Stimulated activated CD4-positive, alpha-beta T cell treated with anti-CD3 and anti-CD28 coated beads, Interleukin-12 subunit alpha, Interleukin-12 subunit beta, amount 100 ng/mL, for 4 hours (primary cell): ENCODE results near the gene C16orf90.
"Not testable (repeated sequence)": the region's sequence is repeated elsewhere in the genome, so short reads cannot be mapped to it uniquely, and the experiment has no call there.

Experiments used
- DNase-seq: peaks from one replicate; pipeline ENCODE4 v3.0.0-alpha.2; 2020

Gene C16orf90

GRCh38 chr16:3482659-3483241 is 12.5 kb downstream of the C16orf90 start:
- DNase-seq, result no peak

DNA sequence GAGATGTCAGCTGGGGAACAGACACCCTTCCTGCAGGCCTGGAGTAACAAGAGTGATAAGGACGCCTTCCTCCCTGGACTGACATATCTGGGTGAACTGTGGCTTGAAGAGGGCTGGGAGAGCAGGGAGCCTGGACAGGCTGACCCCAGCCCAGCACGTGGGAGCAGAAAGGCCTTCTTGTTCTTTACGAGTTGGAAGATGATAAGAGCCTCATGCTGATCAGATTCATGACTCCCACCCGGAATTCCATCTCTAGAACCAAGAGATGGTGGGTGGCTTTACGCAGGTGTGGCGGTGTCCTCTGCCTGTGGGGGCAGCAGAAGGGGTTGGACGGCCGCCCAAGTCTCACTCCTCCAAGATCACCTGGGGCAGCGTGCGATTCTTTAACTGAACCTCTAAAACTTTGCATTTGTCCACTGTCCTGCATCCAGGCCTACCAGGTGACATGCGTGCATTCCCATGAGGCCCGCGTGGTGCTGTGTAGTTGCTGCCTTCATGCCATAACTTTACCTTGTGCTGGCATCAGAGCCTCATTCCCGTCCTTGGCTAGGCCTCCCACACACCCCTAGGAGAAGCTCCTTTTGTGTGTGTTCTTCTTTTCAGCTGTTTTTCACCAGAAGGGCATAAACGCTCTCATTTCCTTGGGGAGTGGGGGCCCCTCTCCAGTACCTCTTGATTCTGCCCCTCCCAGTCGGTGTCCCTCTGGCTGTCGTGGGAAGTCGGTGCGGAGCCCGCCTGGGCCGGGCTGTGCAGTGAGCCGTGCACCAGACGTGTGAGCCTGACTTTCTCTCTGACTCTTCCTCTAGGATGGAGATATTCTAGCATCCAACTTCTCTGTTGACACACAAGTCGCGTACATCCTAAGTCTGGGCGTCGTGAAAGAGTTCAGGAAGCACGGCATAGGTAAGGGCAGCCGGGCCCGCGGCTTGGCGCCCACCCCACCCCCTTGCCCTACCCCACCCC is 13.3 kb downstream of the C16orf90 start:
- no peak for DNase-seq

DNA sequence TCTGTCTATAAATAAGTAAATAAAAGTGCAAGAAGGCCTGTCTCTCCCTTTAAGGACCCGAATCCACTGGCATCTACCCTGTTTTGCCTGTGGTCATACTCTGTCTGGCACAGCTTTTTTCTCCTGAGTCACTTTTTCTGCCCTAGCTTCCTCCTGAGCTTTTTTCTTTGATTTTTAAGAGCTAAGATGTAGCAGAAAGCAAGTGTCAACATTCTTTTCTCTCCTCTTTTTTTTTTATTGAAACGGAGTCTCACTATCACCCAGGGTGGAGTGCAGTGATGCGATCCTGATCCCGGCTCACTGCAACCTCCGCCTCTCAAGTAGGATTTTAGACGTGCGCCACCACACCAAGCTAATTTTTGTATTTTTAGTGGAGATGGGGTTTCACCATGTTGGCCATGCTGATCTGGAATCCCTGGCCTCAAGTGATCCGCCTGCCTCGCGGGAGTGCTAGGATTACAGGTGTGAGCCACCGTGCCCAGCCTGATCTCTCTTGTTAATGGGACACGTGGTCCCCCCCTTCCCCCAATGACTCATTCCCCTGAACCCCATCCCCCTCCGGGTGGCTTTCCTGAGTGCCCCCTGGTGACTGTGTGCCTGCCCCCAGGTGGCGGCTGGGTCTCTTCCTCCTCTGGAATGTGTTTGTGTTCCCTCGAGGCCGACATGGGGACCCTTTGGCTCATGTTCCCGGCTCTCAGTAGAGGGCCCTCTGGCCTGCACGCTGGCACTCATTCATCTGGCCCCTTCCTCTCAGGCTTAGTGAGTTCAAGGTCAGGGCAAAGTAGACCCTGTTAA is 14.2 kb downstream of the C16orf90 start:
- no peak for DNase-seq

GRCh38 chr16:3479654-3480216 is 15.6 kb downstream of the C16orf90 start:
- no peak for DNase-seq

DNA sequence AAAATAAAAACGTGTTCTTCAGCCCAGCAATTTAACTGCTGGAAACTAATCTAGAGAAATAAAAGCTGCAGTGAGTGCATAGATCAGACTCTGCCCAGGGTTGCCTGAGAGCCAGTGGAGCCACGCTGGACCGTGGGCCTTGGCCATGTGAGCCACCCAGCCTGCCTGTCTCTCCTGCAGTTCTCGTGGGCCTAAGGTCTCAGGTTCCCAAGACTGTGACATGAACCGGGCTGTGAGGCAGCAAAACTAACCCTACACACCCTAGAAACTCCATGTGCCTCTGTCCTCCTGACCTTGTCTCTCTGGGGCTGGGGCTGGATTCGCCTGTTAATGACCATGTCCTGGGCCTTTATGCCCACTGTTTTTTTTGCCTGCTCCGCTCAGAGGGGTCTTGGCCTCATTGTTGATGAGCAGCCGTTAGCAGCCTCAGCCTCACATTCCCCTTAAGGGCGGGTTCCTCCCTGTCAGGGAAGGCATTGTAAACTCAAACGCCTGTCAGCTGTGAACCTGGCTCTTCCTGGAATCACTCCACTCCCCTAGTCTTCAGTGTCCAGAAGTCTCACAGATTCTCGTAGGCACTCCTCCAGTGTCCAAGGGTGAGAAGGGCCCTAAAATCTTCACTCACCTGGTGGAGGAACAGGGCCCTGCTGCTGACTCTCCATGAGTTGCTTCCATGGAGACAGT is 16.9 kb downstream of the C16orf90 start:
- no peak for DNase-seq

DNA sequence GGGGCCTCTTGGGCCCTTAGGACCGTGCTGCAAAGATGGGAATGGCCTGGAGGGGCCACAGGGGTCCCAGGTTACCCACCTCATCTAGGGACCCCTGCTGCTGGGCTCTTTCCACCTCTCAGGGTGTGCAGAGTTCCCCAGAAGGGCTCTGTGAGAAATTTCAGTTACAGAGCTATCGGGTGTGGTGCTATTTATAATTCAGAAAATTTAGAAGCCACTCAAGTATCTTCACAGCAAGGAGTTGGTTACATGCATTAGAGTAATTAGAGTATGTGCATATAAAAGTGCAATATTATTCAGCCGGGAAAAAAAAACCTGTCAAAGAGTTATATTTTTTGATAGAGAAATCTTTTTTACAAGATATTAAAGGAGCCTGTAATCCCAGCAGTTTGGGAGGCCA is 18.9 kb downstream of the C16orf90 start:
- DNase-seq, result no peak

GRCh38 chr16:3475604-3476375 is 19.5 kb downstream of the C16orf90 start:
- DNase-seq, result no peak

- DNase-seq, result not testable (repeated sequence)
These were observed 20.4 kb downstream of the C16orf90 start for GRCh38 chr16:3474870-3475269.

GRCh38 chr16:3474136-3474779 is 21.0 kb downstream of the C16orf90 start:
- DNase-seq, result no peak

DNA sequence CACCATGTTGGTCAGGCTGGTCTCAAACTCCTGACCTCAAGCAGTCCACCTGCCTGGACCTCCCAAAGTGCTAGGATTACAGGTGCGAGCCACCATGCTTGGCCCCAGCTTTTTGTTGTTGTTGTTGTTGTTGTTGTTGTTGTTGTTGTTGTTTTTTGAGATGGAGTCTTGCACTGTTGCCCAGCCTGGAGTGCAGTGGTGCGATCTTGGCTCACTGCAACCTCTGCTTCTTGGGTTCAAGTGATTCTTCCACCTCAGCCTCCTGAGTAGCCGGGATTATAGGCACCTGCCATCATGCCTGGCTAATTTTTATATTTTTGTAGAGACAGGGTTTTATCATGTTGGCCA is 21.7 kb downstream of the C16orf90 start:
- not testable (repeated sequence) for DNase-seq

DNA sequence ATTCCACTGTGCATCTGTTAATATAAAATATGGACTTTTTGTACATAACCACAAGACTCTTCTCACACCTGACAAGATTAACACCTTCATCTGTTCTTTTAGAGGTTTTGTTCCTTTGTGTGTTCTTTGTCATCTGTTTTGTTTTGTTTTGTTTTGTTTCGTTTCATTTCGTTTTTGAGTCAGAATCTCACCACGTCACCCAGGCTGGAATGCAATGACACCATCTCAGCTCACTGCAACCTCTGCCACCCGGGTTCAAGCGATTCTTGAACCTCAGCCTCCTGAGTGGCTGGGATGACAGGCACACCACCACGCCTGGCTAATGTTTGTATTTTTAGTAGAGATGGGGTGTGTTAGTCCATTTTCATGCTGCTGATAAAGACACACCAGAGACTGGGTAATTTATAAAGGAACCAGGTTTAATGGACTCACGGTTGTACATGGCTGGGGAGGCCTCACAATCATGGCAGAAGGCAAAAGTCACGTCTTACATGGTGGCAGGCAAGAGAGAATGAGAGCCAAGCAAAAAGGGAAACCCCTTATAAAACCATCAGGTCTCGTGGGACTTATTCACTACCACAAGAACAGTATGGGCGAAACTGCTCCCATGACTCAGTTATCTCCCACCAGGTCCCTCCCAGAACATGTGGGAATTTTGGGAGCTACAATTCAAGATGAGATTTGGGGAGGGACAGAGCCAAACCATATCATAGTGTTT is 22.3 kb downstream of the C16orf90 start:
- no peak for DNase-seq

DNA sequence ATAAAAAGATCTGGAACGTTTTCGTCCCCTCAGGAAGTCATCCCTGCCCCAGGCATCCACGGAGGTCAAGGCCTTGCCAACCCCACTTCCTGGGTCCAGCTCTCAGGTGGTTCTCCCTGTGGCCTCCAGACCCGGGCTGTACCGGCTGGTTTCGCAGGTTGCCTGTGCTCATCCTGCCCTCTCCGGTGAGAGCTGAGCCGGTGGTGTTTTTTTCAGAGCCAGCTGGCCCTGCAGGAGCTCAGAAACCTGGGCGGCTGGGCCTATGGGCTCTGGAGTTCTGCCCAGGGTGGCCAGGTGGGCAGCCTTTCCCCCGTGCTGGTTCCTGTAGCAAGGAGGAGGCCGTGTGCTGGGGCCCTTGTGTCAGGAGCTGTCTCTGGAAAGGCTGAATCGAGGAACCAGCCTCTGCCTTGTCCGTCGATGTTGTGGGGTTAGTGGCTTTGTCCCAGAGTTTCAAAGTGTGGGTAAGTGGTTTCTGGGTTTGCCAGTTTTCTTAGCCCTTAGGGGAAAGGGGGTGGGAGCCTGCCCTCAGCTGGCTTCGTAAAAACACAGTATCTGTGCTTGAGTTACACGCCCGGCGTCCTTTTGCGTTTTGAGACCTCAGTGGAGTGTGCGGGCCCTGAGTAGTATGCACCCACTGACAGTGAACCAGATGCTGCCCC is 23.6 kb downstream of the C16orf90 start:
- no peak for DNase-seq

GRCh38 chr16:3470723-3471122 is 24.6 kb downstream of the C16orf90 start:
- DNase-seq, result no peak

DNA sequence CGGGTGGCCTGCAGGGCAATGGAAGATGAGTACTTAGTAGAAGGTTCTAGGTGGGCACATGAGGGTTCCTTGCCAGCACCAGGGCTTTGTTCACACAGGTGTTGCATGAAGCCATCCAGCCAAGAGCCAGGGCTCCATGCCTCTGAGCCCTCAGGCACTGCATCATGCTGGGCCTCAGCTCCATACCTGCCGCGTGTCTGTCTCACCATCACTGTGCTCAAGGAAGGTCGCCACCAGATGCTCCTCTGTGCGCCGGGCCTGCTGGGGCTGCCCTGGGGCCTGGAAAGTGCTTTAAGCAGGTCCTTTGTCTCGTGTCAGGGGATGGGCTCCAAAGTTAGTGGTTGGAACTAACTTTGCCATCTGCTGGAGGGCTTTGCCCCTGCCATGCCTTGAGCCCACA is 25.6 kb downstream of the C16orf90 start:
- DNase-seq, result no peak

DNA sequence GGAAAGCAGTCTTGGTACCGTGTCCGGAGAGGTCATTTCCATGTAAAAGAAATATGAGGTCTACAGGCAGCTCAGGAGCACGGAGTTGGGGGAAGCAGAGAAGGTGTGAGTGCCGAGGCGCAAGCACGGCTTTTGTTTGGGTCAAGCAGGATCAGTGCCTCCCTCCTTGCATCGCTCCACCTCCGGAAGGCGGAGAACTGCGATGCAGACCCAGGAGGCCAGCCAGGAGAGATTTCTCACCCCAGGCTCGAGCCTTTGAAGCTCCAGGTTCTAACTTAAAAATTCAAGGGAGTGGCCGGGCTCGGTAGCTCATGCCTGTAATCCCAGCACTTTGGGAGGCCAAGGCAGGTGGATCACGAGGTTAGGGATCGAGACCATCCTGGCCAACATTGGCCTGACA is 26.8 kb downstream of the C16orf90 start:
- DNase-seq, result no peak

DNA sequence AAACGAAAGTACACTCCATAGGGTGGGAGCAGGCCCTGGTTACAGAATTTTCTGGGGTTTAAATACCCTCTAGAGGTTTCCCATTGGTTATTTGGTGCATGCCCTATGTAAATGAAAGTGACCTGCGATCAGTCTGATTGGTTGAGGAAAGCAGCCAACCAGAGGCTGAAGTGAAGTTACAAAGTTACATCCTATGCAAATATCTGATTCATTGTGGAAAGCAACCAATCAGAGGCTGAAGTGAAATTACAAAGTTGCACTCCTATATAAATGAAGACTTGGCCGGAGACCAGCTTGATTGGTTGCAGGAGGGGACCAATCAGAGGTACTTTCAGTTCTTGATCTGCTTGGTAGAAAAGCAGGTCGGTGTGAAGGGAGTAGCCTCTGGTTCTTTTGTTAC is 27.4 kb downstream of the C16orf90 start:
- DNase-seq, result no peak

DNA sequence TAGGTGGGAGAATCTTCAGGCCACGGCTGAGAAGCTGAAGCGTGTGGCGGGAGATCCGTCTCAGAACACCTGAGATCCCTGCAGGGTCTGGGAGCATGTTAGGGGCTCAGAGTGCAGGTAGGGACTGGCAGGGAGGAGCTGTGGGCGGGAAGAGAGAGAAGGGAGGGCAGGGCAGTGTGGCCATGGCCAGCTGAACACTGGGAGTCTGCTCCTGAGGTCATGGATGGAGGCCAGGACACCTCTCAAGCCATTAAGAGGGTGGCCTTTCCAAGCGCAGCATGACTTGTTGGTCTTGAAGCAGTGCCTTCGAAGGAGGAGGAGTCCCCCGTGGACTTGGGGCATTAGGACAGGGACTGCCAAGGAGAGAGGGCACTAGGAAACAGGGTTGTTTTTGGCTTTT is 28.1 kb downstream of the C16orf90 start:
- no peak for DNase-seq

DNA sequence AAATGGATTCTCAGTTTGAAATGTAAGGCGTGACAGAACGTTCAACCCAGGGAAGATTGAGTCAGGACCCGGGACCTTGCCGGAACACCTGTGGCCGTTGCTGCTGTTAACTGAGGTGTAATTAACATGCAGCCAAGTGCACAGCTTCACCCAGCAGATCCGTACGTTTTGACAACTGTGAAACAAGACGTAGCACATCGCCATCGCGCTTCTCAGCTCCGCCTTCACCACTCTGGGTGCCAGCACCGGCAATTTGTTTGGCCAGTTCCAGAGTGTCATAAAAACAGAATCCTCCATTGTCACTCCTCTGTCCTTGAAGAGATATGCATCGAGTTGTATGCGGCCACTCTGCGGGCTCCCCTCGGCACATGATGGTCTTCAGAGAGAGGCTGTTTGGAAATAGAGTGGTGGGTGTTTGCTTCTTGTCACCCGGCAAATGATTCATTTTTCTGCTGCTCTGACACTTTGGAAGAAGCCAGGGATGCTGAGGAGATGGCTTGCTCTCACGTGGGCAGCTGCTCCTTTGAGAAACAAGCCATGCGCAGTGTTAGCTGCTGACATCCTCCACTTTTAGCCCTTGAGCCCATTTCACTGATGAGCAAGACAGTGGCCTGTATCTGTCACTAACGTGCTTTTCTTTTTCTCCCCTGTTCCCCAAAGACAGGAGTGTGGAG is 29.2 kb downstream of the C16orf90 start:
- DNase-seq, result no peak

- no peak for DNase-seq
These were observed 30.0 kb downstream of the C16orf90 start for GRCh38 chr16:3465301-3465700.

- no peak for DNase-seq
These were observed 34.1 kb downstream of the C16orf90 start for GRCh38 chr16:3461151-3461550.
